ENCODE data around the gene PIEZO1. TPM values are rescaled to one million over a fixed set of nuclear protein-coding genes. Genes with fewer than 3 reads are reported as not detected.
A peak's percentile ranks its signal among the peaks of the same experiment; 100 is the strongest.

PIEZO1 gene
- total RNA-seq, 6 donors from 2014 or later: 107 to 535 (median 239) TPM

DNA sequence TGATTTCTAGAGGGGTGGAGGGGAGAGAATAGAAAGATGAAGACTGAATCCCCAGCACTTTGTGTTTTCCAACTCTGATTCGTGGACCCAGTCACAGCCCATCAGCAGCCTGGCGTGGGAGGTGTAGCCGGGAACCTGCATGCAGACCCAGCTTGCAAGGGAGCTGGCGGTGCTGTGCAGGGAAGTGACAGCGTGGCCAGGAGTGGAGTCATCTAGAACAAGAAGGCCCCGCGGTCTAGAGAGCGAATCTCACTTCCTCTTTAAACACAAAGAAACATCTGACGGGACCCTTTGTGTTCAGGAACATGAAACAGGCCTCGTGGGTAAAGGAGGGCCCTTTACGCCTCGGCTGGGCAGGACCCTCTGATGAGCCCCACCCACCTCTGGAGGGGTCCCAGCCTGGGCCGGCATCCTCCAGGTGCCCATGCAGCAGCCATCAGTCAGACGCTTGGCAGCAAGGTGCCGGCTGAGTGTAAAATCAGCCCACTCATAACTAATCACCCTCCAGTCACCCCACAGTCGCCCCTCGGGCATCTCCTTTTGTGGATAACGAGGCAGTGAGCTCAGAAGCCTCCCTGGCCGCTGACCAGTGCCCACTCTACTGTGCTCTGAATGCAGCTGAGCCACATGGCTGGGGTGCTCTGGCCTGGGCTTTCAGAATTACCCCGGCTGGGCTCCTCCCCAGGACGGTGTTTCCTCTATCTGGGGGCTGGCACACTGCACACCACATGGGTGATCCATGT lies 103.1 kb downstream of the PIEZO1 start:
- TF ChIP-seq POLR2AphosphoS5 (IDR thresholded peaks at IDR 0.05) (no peak), POLR2A (IDR thresholded peaks at IDR 0.05) (no peak), EP300 (IDR thresholded peaks at IDR 0.05) (no peak)
- TF ChIP-seq, protein P1, sequence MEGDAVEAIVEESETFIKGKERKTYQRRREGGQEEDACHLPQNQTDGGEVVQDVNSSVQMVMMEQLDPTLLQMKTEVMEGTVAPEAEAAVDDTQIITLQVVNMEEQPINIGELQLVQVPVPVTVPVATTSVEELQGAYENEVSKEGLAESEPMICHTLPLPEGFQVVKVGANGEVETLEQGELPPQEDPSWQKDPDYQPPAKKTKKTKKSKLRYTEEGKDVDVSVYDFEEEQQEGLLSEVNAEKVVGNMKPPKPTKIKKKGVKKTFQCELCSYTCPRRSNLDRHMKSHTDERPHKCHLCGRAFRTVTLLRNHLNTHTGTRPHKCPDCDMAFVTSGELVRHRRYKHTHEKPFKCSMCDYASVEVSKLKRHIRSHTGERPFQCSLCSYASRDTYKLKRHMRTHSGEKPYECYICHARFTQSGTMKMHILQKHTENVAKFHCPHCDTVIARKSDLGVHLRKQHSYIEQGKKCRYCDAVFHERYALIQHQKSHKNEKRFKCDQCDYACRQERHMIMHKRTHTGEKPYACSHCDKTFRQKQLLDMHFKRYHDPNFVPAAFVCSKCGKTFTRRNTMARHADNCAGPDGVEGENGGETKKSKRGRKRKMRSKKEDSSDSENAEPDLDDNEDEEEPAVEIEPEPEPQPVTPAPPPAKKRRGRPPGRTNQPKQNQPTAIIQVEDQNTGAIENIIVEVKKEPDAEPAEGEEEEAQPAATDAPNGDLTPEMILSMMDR (IDR thresholded peaks at IDR 0.05): no peak
- DNase-seq (peak in 1 of 2 donors; percentile 89), ATAC-seq (ENCODE audit: low FRiP score in 2 of 2) (peak; percentile 41 to 55)
- Histone ChIP-seq H3K27ac (peak overlapping the region; percentile 54 to 84 (median 68)), H3K9me3 (no peaks in the 10 kb centered on the region), H3K4me3 (peak overlapping the region in 1 of 4 donors; percentile 14), H3K4me1 (peaks cover 20 to 47% (median 33%) of the 10 kb centered on the region in 4 donors), H3K36me3 (peaks cover 0 to 3% (median 0%) of the 10 kb centered on the region in 4 donors), H3K27me3 (peaks cover 0 to 8% (median 3%) of the 10 kb centered on the region in 4 donors)
- WGBS, 2 donors: 27 to 29% methylated on average over 15 to 21 of the region's 21 CpGs

GRCh38 chr16:88681084-88681680 lies 103.8 kb downstream of the PIEZO1 start:
- peaks cover 0 to 8% (median 2%) of the 10 kb centered on the region in 4 donors for H3K27me3 ChIP-seq
- WGBS, 2 donors: 67 to 79% methylated on average over 3 to 31 of the region's 31 CpGs
- H3K4me1 ChIP-seq: peaks cover 13 to 40% (median 28%) of the 10 kb centered on the region in 4 donors
- TF ChIP-seq POLR2A (IDR thresholded peaks at IDR 0.05): no peak
- TF ChIP-seq, protein P1 (IDR thresholded peaks at IDR 0.05): peak in 5 of 6 experiments; percentile 13 to 47 (median 40)
- no peak overlapping the region for H3K4me3 ChIP-seq
- DNase-seq: peak in 1 of 2 donors; percentile 87
- H3K9me3 ChIP-seq: no peaks in the 10 kb centered on the region
- H3K27ac ChIP-seq: peak overlapping the region in 3 of 4 donors; percentile 42 to 84 (median 65)
- no peak for ATAC-seq (ENCODE audit: low FRiP score in 2 of 2)
- peaks cover 0 to 3% (median 0%) of the 10 kb centered on the region in 4 donors for H3K36me3 ChIP-seq

DNA sequence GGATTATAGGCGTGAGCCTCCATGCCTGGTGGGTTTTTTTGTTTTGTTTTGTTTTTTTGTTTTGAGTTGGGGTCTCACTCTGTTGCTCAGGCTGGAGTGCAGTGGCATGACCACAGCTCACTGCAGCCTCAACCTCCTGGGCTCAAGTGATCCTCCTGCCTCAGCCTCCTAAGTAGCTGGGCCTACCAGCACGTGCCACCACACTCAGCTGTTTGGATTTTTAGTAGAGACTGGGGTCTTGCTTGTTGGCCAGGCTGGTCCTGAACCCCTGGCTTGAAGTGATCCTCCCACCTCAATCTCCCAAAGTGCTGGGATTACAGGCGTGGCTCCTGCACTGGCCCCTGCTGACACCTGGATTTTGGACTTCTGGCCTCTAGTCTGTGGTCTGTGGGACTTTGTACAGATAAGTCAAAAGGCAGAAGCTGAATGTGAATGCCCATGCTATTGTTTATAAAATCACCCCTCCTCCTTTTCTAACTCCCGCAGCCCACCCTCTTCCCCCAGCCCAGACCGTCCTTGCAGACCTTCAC lies 104.4 kb downstream of the PIEZO1 start:
- Histone ChIP-seq H3K9me3 (no peaks in the 10 kb centered on the region), H3K4me1 (peaks cover 8 to 34% (median 22%) of the 10 kb centered on the region in 4 donors), H3K27me3 (peaks cover 0 to 8% (median 1%) of the 10 kb centered on the region in 4 donors), H3K4me3 (no peak overlapping the region), H3K27ac (peak overlapping the region in 1 of 4 donors; percentile 65), H3K36me3 (peaks cover 0 to 3% (median 0%) of the 10 kb centered on the region in 4 donors)
- DNase-seq (no peak), ATAC-seq (ENCODE audit: low FRiP score in 2 of 2) (no peak)
- 87 to 90% methylated on average over 4 to 5 of the region's 5 CpGs for WGBS, 2 donors
- TF ChIP-seq, protein P1 (IDR thresholded peaks at IDR 0.05): no peak
- TF ChIP-seq EP300 (IDR thresholded peaks at IDR 0.05) (no peak), POLR2AphosphoS5 (IDR thresholded peaks at IDR 0.05) (no peak), POLR2A (IDR thresholded peaks at IDR 0.05) (no peak)

DNA sequence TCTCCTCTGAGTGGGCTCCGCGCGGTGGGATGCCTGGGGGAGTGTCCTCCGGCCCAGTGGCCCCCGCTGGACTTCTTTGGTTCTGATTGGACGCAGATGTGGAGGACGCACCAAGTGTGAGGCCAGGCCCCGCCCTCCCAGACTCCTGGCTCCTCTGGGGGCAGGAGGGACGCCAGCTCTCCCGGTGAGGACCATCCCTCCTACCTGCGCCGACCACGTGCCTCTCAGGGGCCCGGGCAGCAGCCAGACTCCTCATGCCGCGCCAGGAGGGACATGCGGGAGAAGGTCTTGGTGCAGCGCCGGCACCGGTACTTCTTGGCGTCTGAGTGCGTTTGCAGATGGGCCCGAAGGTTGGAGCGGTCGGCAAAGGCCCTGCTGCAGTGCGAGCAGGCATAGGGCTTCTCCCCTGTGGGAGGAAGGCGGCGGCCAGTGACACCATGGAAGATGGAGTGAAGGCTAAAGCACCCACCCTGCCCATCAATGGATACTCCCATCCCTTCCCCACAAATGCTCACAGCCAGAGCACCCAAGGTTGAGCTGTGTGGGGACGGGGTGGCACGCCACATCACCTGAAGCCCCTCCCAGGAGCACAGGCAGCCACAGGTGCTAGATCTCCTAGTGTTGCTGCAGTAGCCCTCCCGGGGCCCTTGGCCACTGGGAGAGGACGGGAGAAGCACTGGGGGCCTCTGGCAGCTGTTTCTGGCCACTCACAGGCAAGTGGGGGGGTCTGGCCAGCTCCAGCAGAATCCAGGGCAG lies 106.6 kb downstream of the PIEZO1 start:
- TF ChIP-seq POLR2AphosphoS5 (IDR thresholded peaks at IDR 0.05) (no peak), POLR2A (IDR thresholded peaks at IDR 0.05) (no peak), EP300 (IDR thresholded peaks at IDR 0.05) (no peak)
- TF ChIP-seq, protein P1 (IDR thresholded peaks at IDR 0.05): no peak
- Histone ChIP-seq H3K27ac (no peak overlapping the region), H3K36me3 (peaks cover 0 to 3% (median 0%) of the 10 kb centered on the region in 4 donors), H3K4me3 (no peak overlapping the region), H3K27me3 (peaks cover 0 to 8% (median 0%) of the 10 kb centered on the region in 4 donors), H3K4me1 (peaks cover 2 to 20% (median 12%) of the 10 kb centered on the region in 4 donors), H3K9me3 (no peaks in the 10 kb centered on the region)
- no peak for ATAC-seq (ENCODE audit: low FRiP score in 2 of 2)
- DNase-seq: peak in 1 of 2 donors; percentile 79
- 45 to 59% methylated on average over 8 to 31 of the region's 32 CpGs for WGBS, 2 donors
